Tibial artery (tissue), 4 donors: ENCODE data around the gene RBM20.

Experiments
- DNase-seq, 2 donors: peaks; one replicate each; pipeline ENCODE4 v3.0.0-alpha.2; 2019
- H3K27ac ChIP-seq, 2 donors: fragments of 200-600 bp; sonication (generic) in 1 of 2; 1 replicate in 1 of 2; 2 replicates in 1 of 2; pipeline ENCODE4 v1.5.1; 2018 to 2019; ENCODE audit warnings: mild to moderate bottlenecking in 1 of 2
- H3K27me3 ChIP-seq, 2 donors: fragments of 200-600 bp; sonication (generic) in 1 of 2; one replicate each; pipeline versions ENCODE4 v1.5.1 to v1.6.0; 2016 to 2019
- H3K36me3 ChIP-seq, 3 donors: fragments of 200-600 bp; sonication (generic) in 2 of 3; one replicate each; pipeline ENCODE4 v1.5.1; 2016 to 2019; ENCODE audit warnings: mild to moderate bottlenecking in 2 of 3
- H3K4me1 ChIP-seq, 4 donors: fragments of 200-600 bp; sonication (generic) in 2 of 4; 1 replicate in 3 of 4; 2 replicates in 1 of 4; pipeline ENCODE4 v1.5.1; 2016 to 2019
- H3K4me3 ChIP-seq, 2 donors: fragments of 200-600 bp; sonication (generic) in 1 of 2; 1 replicate in 1 of 2; 2 replicates in 1 of 2; pipeline ENCODE4 v1.5.1; 2018 to 2019; ENCODE audit warnings: mild to moderate bottlenecking in 2 of 2
- H3K9me3 ChIP-seq, 3 donors: fragments of 200-600 bp; sonication (generic) in 1 of 3; one replicate each; pipeline ENCODE4 v1.5.1; 2016 to 2019
- CTCF ChIP-seq, 2 experiments: fragments of 200-600 bp in 1 of 2; fragments of 450-650 bp in 1 of 2; IDR thresholded peaks; one replicate each; pipeline ENCODE4 v1.5.1; 2017 to 2019; ENCODE audit warnings: antibody characterized with exemption in 2 of 2, mild to moderate bottlenecking in 1 of 2, moderate library complexity in 1 of 2
- intact Hi-C: fragments of 100-400 bp; cut with DNase I; formaldehyde crosslinking; loops from one replicate; pipeline ENCODE4 v1.15.0; 2023; ENCODE audit warnings: low total_unique reads

Gene RBM20

GRCh38 chr10:110808123-110808522, 164.0 kb downstream of the RBM20 start:
- Histone ChIP-seq H3K27ac (no peak overlapping the region), H3K4me3 (no peak overlapping the region), H3K9me3 (no peaks in the 10 kb centered on the region), H3K27me3 (no peaks in the 10 kb centered on the region), H3K36me3 (no peaks in the 10 kb centered on the region), H3K4me1 (peaks cover 0 to 13% (median 7%) of the 10 kb centered on the region in 4 donors)
- intact Hi-C loops, result no loop called here
- TF ChIP-seq CTCF (IDR thresholded peaks at IDR 0.05), result no peak
- no peak for DNase-seq

- no peak overlapping the region for H3K4me3 ChIP-seq
- no peak for DNase-seq
- no peaks in the 10 kb centered on the region for H3K9me3 ChIP-seq
- no peaks in the 10 kb centered on the region for H3K36me3 ChIP-seq
- no peak overlapping the region for H3K27ac ChIP-seq
- intact Hi-C loops, result no loop called here
- H3K4me1 ChIP-seq, result peaks cover 0 to 8% (median 3%) of the 10 kb centered on the region in 4 donors
- H3K27me3 ChIP-seq, result no peaks in the 10 kb centered on the region
- no peak for TF ChIP-seq CTCF (IDR thresholded peaks at IDR 0.05)
Measured at GRCh38 chr10:110808615-110809014, 164.5 kb downstream of the RBM20 start.

GRCh38 chr10:110810625-110811024, 166.5 kb downstream of the RBM20 start:
- no peak for TF ChIP-seq CTCF (IDR thresholded peaks at IDR 0.05)
- Histone ChIP-seq H3K4me3 (no peak overlapping the region), H3K27me3 (no peaks in the 10 kb centered on the region), H3K9me3 (no peaks in the 10 kb centered on the region), H3K27ac (no peak overlapping the region), H3K36me3 (no peaks in the 10 kb centered on the region), H3K4me1 (peaks cover 0 to 5% (median 0%) of the 10 kb centered on the region in 4 donors)
- intact Hi-C loops, result no loop called here
- no peak for DNase-seq

GRCh38 chr10:110811791-110812581, 167.8 kb downstream of the RBM20 start:
- intact Hi-C loops, result no loop called here
- DNase-seq, result peak in 1 of 2 donors; percentile 60
- no peak overlapping the region for H3K4me3 ChIP-seq
- peaks cover 0 to 5% (median 0%) of the 10 kb centered on the region in 4 donors for H3K4me1 ChIP-seq
- no peak overlapping the region for H3K27ac ChIP-seq
- H3K9me3 ChIP-seq, result no peaks in the 10 kb centered on the region
- H3K36me3 ChIP-seq, result no peaks in the 10 kb centered on the region
- H3K27me3 ChIP-seq, result no peaks in the 10 kb centered on the region
- no peak for TF ChIP-seq CTCF (IDR thresholded peaks at IDR 0.05)

- Histone ChIP-seq H3K36me3 (no peaks in the 10 kb centered on the region), H3K27me3 (no peaks in the 10 kb centered on the region), H3K9me3 (no peaks in the 10 kb centered on the region), H3K4me3 (no peak overlapping the region), H3K27ac (no peak overlapping the region), H3K4me1 (peaks cover 0 to 5% (median 0%) of the 10 kb centered on the region in 4 donors)
- DNase-seq, result no peak
- no peak for TF ChIP-seq CTCF (IDR thresholded peaks at IDR 0.05)
- intact Hi-C loops, result no loop called here
Measured at GRCh38 chr10:110812583-110812982, 168.4 kb downstream of the RBM20 start.
